HCT116 (cell line): ENCODE data around the gene MCRIP2. TPM values are rescaled to one million over a fixed set of nuclear protein-coding genes. Genes with fewer than 3 reads are reported as not detected.

Source experiments
- ATAC-seq: fragments of 200-7000 bp; cut with Tn5 transposase; 2 replicates; pipeline ENCODE4 v1.9.1; 2020; ENCODE audit warnings: mild to moderate bottlenecking, moderate library complexity
- BruUV-seq: library from RNA; stranded (reverse); fragments of 400-500 nt; replicated peaks from 2 replicates; lab custom pipeline; 2021; lab: Mats Ljungman, UMichigan
- CTCF ChIA-PET: fragments of 300-600 bp; sonication (Branson Sonifier 250); formaldehyde crosslinking; loops from one replicate; lab custom pipeline; 2021; ENCODE audit warnings: antibody characterized with exemption; lab: Charles Lee
- POLR2A ChIA-PET: fragments of 300-600, 350-600 bp; sonication (Branson Sonifier 250); formaldehyde crosslinking; loops from one replicate; lab custom pipeline; 2021; ENCODE audit warnings: antibody characterized with exemption; lab: Charles Lee
- RAD21 ChIA-PET, 2 experiments: fragments of 300-600 bp; sonication (Branson Sonifier 250); formaldehyde crosslinking; loops; one replicate each; lab custom pipeline; 2023; ENCODE audit warnings: low total read pairs in 2 of 2; ENCODE audit not compliant: uncharacterized antibody in 2 of 2, unreplicated experiment in 2 of 2, low non-redundant PET in 1 of 2; lab: Charles Lee
- DNase-seq: peaks from one replicate; pipeline ENCODE4 v3.0.0-alpha.2; 2010; ENCODE audit warnings: low read depth, low spot score
- H2AFZ ChIP-seq: fragments of 200-600 bp; shearing (Covaris generic), sonication (generic); 2 replicates; pipeline ENCODE4 v1.6.1; 2017; ENCODE audit warnings: low read depth, mixed run types, mixed read lengths, antibody characterized with exemption, low read length; ENCODE audit not compliant: poor library complexity, severe bottlenecking
- H3K27ac ChIP-seq: 2 replicates; pipeline ENCODE4 v1.5.1; 2012; ENCODE audit warnings: low read depth, low read length
- H3K27me3 ChIP-seq: fragments of 200-600 bp; sonication (generic); 2 replicates; pipeline ENCODE4 v1.6.1; 2016; ENCODE audit warnings: mixed run types, low read length, mixed read lengths; ENCODE audit not compliant: insufficient read depth
- H3K36me3 ChIP-seq, 2 experiments: fragments of 200-500 bp in 1 of 2; fragments of 200-600 bp in 1 of 2; sonication (Bioruptor generic) in 1 of 2; sonication (generic) in 1 of 2; 2 replicates each; pipeline versions ENCODE4 v1.5.1 to v1.6.1; 2014 to 2016; ENCODE audit warnings: low read length in 2 of 2, inconsistent platforms in 1 of 2, mixed read lengths in 1 of 2, mixed run types in 1 of 2; ENCODE audit not compliant: insufficient read depth in 2 of 2, control insufficient read depth in 1 of 2
- H3K4me1 ChIP-seq, 2 experiments: fragments of 200-600 bp in 1 of 2; sonication (generic) in 1 of 2; 2 replicates each; pipeline versions ENCODE4 v1.5.1 to v1.6.1; 2012 to 2017; ENCODE audit warnings: low read length in 2 of 2, inconsistent platforms in 1 of 2, mild to moderate bottlenecking in 1 of 2, mixed read lengths in 1 of 2, mixed run types in 1 of 2, moderate library complexity in 1 of 2; ENCODE audit not compliant: insufficient read depth in 2 of 2, control insufficient read depth in 1 of 2
- H3K4me2 ChIP-seq: fragments of 200-600 bp; sonication (generic); 2 replicates; pipeline ENCODE4 v1.6.1; 2017; ENCODE audit warnings: mixed run types, low read length, mixed read lengths
- H3K4me3 ChIP-seq, 2 experiments: fragments of 200-600 bp in 1 of 2; sonication (generic) in 1 of 2; replicated peaks in 1 of 2; 2 replicates each; pipeline ENCODE4 v1.5.1; 2011 to 2016; ENCODE audit warnings: low read length in 2 of 2, control low read depth in 1 of 2, low read depth in 1 of 2, mild to moderate bottlenecking in 1 of 2, mixed read lengths in 1 of 2, mixed run types in 1 of 2
- H3K79me2 ChIP-seq: fragments of 200-600 bp; sonication (generic); 2 replicates; pipeline ENCODE4 v1.6.1; 2017; ENCODE audit warnings: mild to moderate bottlenecking, mixed run types, low read length, moderate library complexity, mixed read lengths; ENCODE audit not compliant: insufficient read depth
- H3K9ac ChIP-seq: fragments of 200-600 bp; sonication (generic); 2 replicates; pipeline ENCODE4 v1.6.1; 2016; ENCODE audit warnings: low read length, mixed read lengths
- H3K9me2 ChIP-seq: fragments of 200-600 bp; sonication (generic), shearing (Covaris generic); 2 replicates; pipeline ENCODE4 v1.6.1; 2017; ENCODE audit warnings: mixed run types, mild to moderate bottlenecking, moderate library complexity; ENCODE audit not compliant: insufficient read depth
- H3K9me3 ChIP-seq, 2 experiments: fragments of 200-500 bp in 1 of 2; fragments of 200-600 bp in 1 of 2; sonication (Bioruptor generic) in 1 of 2; sonication (generic) in 1 of 2; 2 replicates each; pipeline ENCODE4 v1.6.1; 2014 to 2017; ENCODE audit warnings: low read length in 2 of 2, mixed read lengths in 2 of 2, inconsistent platforms in 1 of 2, low read depth in 1 of 2, mild to moderate bottlenecking in 1 of 2, mixed run types in 1 of 2, moderate library complexity in 1 of 2; ENCODE audit not compliant: control insufficient read depth in 1 of 2, insufficient read depth in 1 of 2
- H4K20me1 ChIP-seq: fragments of 200-600 bp; sonication (generic), shearing (Covaris generic); 2 replicates; pipeline ENCODE4 v1.6.1; 2017; ENCODE audit warnings: mixed run types, mild to moderate bottlenecking, moderate library complexity; ENCODE audit not compliant: insufficient read depth
- FOSL1 ChIP-seq: IDR thresholded peaks from 2 replicates; pipeline ENCODE4 v1.6.1; 2012; ENCODE audit warnings: low read depth
- JUND ChIP-seq: IDR thresholded peaks from 2 replicates; pipeline ENCODE4 v1.6.1; 2012
- RAD21 ChIP-seq: IDR thresholded peaks from 2 replicates; pipeline ENCODE4 v1.6.1; 2012; ENCODE audit warnings: low read depth, mild to moderate bottlenecking
- SRF ChIP-seq: IDR thresholded peaks from 2 replicates; pipeline ENCODE4 v1.6.1; 2012; ENCODE audit warnings: low read depth
- TCF7L2 ChIP-seq: IDR thresholded peaks from 2 replicates; pipeline ENCODE4 v1.7.0; 2011; ENCODE audit warnings: borderline replicate concordance, inconsistent platforms; ENCODE audit not compliant: insufficient read depth, insufficient read length; ENCODE audit errors: extremely low read depth
- YY1 ChIP-seq: IDR thresholded peaks from 2 replicates; pipeline ENCODE4 v1.6.1; 2011; ENCODE audit warnings: low read length, low read depth, moderate library complexity, mild to moderate bottlenecking; ENCODE audit not compliant: insufficient replicate concordance; ENCODE audit errors: extremely low read depth
- ZFX ChIP-seq: fragments of 450-650 bp; IDR thresholded peaks from 2 replicates; pipeline ENCODE4 v1.6.1; 2017
- intact Hi-C: fragments of 100-400 bp; cut with micrococcal nuclease; formaldehyde crosslinking; loops from 2 replicates; pipeline ENCODE4 v1.10.0; 2022
- total RNA-seq: library from RNA; stranded (reverse); gene quantifications from one replicate; pipeline ENCODE4 v1.2.1, GENCODE V29; 2021; ENCODE audit not compliant: unreplicated experiment
- TF ChIP-seq, protein P1 (sequence below), 3 experiments: fragments of 200-600 bp in 1 of 3; sonication (generic) in 1 of 3; IDR thresholded peaks in 2 of 3; conservative IDR thresholded peaks in 1 of 3; 2 replicates each; pipeline ENCODE4 v1.5.1; 2012 to 2017; ENCODE audit warnings: low read depth in 2 of 3, low read length in 2 of 3, antibody characterized with exemption in 1 of 3, borderline replicate concordance in 1 of 3, control low read depth in 1 of 3, mild to moderate bottlenecking in 1 of 3, mixed read lengths in 1 of 3, mixed run types in 1 of 3, moderate library complexity in 1 of 3; ENCODE audit not compliant: insufficient read depth in 1 of 3
- TF ChIP-seq, protein P2 (sequence below): IDR thresholded peaks from 2 replicates; pipeline ENCODE4 v1.6.1; 2012; ENCODE audit warnings: low read depth
- TF ChIP-seq, protein P3 (sequence below): IDR thresholded peaks from 2 replicates; pipeline ENCODE4 v1.6.1; 2012

Gene MCRIP2
- total RNA-seq, 1 experiment from 2014 or later = 34.9 TPM

DNA sequence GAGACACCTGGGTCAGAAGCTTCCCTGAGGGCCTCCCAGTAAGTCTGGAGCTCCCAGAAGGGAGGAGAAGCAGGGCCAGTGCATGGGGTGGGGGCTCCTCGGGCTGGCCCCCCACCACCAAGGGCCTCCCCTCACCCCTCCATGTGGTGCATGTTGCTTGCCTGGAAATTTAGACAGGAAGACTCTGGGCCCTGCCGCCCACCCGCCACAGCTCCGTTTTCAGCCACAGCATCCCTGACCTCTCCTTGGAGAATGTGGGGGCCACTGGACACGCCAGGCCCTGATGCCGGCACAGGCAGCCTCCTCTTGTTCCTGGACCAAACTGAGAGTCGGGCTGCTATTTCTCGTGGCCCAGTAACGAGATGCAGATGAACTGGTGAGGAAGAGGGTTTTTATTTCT, 2.8 kb upstream of the MCRIP2 start (continued):
- TF ChIP-seq TCF7L2 = no peak

DNA sequence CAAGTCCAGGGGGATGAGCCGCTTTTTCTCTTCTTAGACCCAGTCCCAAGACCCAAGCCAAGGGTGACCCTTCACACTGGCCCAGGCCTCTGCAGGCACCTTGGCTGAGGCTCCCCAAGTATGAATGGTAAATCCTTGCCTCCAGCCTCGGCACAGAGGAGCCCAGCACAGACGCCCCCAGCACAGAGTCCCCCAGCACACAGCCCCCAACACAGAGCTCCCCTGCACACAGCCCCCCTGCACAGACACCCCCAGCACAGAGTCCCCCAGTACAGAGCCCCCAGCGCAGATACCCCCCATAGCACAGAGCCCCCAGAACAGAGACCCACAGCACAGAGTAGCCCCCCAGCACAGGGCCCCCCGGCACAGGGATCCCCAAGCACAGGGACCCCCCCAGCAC, 1.0 kb upstream of the MCRIP2 start:
- Histone ChIP-seq H3K9me2 (no peaks in the 10 kb centered on the region), H3K9ac (peak overlapping the region; percentile 82), H2AFZ (no peak overlapping the region), H3K79me2 (peaks cover 25% of the 10 kb centered on the region), H3K4me1 (peaks cover 11 to 44% of the 10 kb centered on the region in 2 experiments), H3K4me2 (peak overlapping the region; percentile 76), H3K36me3 (no peaks in the 10 kb centered on the region), H3K9me3 (no peaks in the 10 kb centered on the region), H3K27me3 (no peaks in the 10 kb centered on the region), H4K20me1 (no peaks in the 10 kb centered on the region), H3K4me3 (peak overlapping the region in 1 of 2 experiments; percentile 67; a peak in 1 of 4 replicates), H3K27ac (no peak overlapping the region)
- DNase-seq (no peak), ATAC-seq (no peak)
- POLR2A ChIA-PET = no interaction called here
- CTCF ChIA-PET = no interaction called here
- TF ChIP-seq, protein P1, sequence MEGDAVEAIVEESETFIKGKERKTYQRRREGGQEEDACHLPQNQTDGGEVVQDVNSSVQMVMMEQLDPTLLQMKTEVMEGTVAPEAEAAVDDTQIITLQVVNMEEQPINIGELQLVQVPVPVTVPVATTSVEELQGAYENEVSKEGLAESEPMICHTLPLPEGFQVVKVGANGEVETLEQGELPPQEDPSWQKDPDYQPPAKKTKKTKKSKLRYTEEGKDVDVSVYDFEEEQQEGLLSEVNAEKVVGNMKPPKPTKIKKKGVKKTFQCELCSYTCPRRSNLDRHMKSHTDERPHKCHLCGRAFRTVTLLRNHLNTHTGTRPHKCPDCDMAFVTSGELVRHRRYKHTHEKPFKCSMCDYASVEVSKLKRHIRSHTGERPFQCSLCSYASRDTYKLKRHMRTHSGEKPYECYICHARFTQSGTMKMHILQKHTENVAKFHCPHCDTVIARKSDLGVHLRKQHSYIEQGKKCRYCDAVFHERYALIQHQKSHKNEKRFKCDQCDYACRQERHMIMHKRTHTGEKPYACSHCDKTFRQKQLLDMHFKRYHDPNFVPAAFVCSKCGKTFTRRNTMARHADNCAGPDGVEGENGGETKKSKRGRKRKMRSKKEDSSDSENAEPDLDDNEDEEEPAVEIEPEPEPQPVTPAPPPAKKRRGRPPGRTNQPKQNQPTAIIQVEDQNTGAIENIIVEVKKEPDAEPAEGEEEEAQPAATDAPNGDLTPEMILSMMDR (IDR thresholded peaks at IDR 0.05 in 2 of 3, conservative IDR thresholded peaks at IDR 0.05 in 1 of 3; ENCODE audit: borderline replicate concordance in 1 of 3, insufficient read depth in 1 of 3, low read depth in 2 of 3, low read length in 2 of 3) = no peak
- no peak for TF ChIP-seq SRF
- TF ChIP-seq RAD21 = no peak
- no peak for TF ChIP-seq FOSL1
- TF ChIP-seq JUND = no peak
- no peak for TF ChIP-seq ZFX
- no peak for TF ChIP-seq YY1
- TF ChIP-seq, protein P2, sequence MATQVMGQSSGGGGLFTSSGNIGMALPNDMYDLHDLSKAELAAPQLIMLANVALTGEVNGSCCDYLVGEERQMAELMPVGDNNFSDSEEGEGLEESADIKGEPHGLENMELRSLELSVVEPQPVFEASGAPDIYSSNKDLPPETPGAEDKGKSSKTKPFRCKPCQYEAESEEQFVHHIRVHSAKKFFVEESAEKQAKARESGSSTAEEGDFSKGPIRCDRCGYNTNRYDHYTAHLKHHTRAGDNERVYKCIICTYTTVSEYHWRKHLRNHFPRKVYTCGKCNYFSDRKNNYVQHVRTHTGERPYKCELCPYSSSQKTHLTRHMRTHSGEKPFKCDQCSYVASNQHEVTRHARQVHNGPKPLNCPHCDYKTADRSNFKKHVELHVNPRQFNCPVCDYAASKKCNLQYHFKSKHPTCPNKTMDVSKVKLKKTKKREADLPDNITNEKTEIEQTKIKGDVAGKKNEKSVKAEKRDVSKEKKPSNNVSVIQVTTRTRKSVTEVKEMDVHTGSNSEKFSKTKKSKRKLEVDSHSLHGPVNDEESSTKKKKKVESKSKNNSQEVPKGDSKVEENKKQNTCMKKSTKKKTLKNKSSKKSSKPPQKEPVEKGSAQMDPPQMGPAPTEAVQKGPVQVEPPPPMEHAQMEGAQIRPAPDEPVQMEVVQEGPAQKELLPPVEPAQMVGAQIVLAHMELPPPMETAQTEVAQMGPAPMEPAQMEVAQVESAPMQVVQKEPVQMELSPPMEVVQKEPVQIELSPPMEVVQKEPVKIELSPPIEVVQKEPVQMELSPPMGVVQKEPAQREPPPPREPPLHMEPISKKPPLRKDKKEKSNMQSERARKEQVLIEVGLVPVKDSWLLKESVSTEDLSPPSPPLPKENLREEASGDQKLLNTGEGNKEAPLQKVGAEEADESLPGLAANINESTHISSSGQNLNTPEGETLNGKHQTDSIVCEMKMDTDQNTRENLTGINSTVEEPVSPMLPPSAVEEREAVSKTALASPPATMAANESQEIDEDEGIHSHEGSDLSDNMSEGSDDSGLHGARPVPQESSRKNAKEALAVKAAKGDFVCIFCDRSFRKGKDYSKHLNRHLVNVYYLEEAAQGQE = no peak
- TF ChIP-seq, protein P3, sequence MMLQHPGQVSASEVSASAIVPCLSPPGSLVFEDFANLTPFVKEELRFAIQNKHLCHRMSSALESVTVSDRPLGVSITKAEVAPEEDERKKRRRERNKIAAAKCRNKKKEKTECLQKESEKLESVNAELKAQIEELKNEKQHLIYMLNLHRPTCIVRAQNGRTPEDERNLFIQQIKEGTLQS = no peak
- intact Hi-C loops = no loop called here
- BruUV-seq = no TSS peak
- RAD21 ChIA-PET = no interaction called here
